Measurements from ENCODE around the gene TCEAL5.
"Not testable (repeated sequence)": the region's sequence is repeated elsewhere in the genome, so short reads cannot be mapped to it uniquely, and the experiment has no call there.

The TCEAL5 gene

GRCh38 chrX:103233263-103233662 lies 43.3 kb downstream of the TCEAL5 start:
- no peak for DNase-seq

- DNase-seq, result not testable (repeated sequence)
These were observed 50.6 kb downstream of the TCEAL5 start for GRCh38 chrX:103225918-103226317.

Data from CD4-positive, alpha-beta T cell treated with Interferon alpha-2 for 1 hour (primary cell).